SU-DHL-6 (cell line): ENCODE measurements around the gene BCLAF1.

ENCODE experiments used
- EZH2phosphoT487 ChIP-seq: fragments of 200-600 bp; sonication (generic), shearing (Covaris generic); conservative IDR thresholded peaks from 2 replicates; pipeline ENCODE4 v1.6.1; 2018; ENCODE audit warnings: mild to moderate bottlenecking, antibody characterized with exemption, low read length, moderate library complexity, mixed read lengths
- TF ChIP-seq, protein P1 (sequence below): fragments of 200-600 bp; sonication (generic); IDR thresholded peaks from one replicate; pipeline ENCODE4 v1.5.1; 2017; ENCODE audit warnings: antibody characterized with exemption, mild to moderate bottlenecking, low read length, moderate library complexity; ENCODE audit not compliant: insufficient read depth, poor library complexity, severe bottlenecking

DNA sequence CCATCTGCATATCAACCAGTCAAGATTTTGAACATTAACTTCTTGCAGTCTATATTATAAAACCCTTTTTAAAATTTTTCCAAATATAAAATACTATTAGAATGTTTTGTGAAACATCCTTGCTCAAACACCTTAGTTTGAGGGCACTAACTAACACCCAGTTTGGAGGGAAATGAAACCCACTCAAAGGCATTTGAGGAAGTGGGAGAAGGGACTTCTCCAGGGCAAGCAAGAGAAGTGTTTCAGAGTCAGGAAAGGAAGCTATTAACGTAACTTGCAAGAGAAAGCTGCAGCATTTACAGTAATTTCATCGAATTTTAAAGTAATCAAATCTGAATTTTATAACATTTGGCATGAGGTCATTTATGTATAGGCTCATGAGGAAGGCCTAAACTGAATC, 60.8 kb downstream of the BCLAF1 start:
- TF ChIP-seq, protein P1, sequence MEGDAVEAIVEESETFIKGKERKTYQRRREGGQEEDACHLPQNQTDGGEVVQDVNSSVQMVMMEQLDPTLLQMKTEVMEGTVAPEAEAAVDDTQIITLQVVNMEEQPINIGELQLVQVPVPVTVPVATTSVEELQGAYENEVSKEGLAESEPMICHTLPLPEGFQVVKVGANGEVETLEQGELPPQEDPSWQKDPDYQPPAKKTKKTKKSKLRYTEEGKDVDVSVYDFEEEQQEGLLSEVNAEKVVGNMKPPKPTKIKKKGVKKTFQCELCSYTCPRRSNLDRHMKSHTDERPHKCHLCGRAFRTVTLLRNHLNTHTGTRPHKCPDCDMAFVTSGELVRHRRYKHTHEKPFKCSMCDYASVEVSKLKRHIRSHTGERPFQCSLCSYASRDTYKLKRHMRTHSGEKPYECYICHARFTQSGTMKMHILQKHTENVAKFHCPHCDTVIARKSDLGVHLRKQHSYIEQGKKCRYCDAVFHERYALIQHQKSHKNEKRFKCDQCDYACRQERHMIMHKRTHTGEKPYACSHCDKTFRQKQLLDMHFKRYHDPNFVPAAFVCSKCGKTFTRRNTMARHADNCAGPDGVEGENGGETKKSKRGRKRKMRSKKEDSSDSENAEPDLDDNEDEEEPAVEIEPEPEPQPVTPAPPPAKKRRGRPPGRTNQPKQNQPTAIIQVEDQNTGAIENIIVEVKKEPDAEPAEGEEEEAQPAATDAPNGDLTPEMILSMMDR = no peak
- no peak for TF ChIP-seq EZH2phosphoT487
